ENCODE results near the gene RNF215. TPM values are rescaled to one million over a fixed set of nuclear protein-coding genes. Genes with fewer than 3 reads are reported as not detected.

The RNF215 gene
- total and polyA plus RNA-seq, 2 of the 13 experiments (the other 11 are each of a cell fraction or from before 2014, with no cell fraction given): 5.3 to 6.1 TPM

DNA sequence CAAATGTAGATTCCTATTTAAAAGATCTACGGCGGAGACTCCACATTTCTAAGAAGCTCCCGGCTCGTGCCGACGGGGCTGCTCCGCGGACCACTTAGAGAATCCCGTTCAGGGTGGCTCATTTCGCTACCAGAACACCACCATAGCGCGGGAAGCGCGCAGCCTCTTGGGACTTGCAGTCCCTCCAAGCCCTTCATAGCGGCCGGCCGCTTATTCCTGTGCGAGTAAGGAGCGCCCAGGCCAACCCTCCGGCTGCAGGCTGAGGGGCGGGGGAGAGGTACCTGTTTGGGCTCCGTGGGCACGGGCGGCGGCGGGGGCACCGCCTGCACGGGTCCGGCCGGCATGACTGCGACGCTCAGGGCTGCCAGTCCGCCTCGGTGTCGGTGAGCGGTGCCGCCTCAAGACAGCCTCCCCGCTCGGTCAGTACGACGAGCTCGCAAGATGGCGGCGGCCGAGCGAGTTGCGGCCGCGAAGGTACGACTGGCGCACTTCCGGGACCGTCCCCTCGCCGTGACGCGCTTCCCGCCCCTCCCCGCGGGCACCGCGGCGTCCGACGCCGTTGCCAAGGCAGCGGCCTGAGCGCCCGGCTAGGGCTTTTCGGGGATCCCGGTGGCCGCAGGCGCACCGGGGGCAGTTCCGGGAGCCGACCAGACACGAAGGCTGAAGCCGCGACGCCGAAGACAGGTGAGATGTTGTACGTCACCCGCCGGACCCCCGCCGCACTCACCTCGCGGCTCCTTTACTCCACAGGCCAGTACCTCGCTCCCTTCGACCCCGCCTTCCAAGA is 30.6 kb downstream of the RNF215 start, which contains the start of the genes CCDC157 and SF3A1 (continued):
- TF ChIP-seq, protein P1, sequence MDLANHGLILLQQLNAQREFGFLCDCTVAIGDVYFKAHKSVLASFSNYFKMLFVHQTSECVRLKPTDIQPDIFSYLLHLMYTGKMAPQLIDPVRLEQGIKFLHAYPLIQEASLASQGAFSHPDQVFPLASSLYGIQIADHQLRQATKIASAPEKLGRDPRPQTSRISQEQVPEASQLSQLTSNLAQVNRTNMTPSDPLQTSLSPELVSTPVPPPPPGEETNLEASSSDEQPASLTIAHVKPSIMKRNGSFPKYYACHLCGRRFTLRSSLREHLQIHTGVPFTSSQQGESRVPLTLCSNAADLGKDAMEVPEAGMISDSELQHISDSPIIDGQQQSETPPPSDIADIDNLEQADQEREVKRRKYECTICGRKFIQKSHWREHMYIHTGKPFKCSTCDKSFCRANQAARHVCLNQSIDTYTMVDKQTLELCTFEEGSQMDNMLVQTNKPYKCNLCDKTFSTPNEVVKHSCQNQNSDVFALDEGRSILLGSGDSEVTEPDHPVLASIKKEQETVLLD (CRISPR knock-in tag; IDR thresholded peaks at IDR 0.05; ENCODE audit: low read depth): no peak
- TF ChIP-seq EED (CRISPR knock-in tag; IDR thresholded peaks at IDR 0.05) (0 out of 2 replicates have a peak, but pooled peaks have one; percentile 56), MBD4 (IDR thresholded peaks at IDR 0.05; ENCODE audit: borderline replicate concordance, low read length) (no peak), ZKSCAN5 (CRISPR knock-in tag; IDR thresholded peaks at IDR 0.05) (no peak), SMAD3 (CRISPR knock-in tag; IDR thresholded peaks at IDR 0.05) (peak; percentile 77; the same call in 1 of the 2 replicates), GATAD2A (CRISPR knock-in tag; IDR thresholded peaks at IDR 0.05) (no peak), ZBTB8A (CRISPR knock-in tag; IDR thresholded peaks at IDR 0.05; ENCODE audit: borderline replicate concordance, low read depth) (no peak), RFX3 (CRISPR knock-in tag; IDR thresholded peaks at IDR 0.05) (peak; percentile 95), STAT5B (CRISPR knock-in tag; IDR thresholded peaks at IDR 0.05) (0 out of 2 replicates have a peak, but pooled peaks have one; percentile 33), ZSCAN29 (CRISPR knock-in tag; conservative IDR thresholded peaks at IDR 0.05) (no peak), ZNF432 (CRISPR knock-in tag; IDR thresholded peaks at IDR 0.05; ENCODE audit: borderline replicate concordance) (no peak), ZNF572 (CRISPR knock-in tag; IDR thresholded peaks at IDR 0.05) (no peak), CHCHD3 (CRISPR knock-in tag; IDR thresholded peaks at IDR 0.05) (peak; percentile 92), TBX2 (CRISPR knock-in tag; IDR thresholded peaks at IDR 0.05; ENCODE audit: borderline replicate concordance) (peak; percentile 82), SMC3 (IDR thresholded peaks at IDR 0.05; ENCODE audit: low read length) (no peak)
- TF ChIP-seq, protein P2, sequence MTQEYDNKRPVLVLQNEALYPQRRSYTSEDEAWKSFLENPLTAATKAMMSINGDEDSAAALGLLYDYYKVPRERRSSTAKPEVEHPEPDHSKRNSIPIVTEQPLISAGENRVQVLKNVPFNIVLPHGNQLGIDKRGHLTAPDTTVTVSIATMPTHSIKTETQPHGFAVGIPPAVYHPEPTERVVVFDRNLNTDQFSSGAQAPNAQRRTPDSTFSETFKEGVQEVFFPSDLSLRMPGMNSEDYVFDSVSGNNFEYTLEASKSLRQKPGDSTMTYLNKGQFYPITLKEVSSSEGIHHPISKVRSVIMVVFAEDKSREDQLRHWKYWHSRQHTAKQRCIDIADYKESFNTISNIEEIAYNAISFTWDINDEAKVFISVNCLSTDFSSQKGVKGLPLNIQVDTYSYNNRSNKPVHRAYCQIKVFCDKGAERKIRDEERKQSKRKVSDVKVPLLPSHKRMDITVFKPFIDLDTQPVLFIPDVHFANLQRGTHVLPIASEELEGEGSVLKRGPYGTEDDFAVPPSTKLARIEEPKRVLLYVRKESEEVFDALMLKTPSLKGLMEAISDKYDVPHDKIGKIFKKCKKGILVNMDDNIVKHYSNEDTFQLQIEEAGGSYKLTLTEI (CRISPR knock-in tag; conservative IDR thresholded peaks at IDR 0.05): no peak
- TF ChIP-seq, protein P3, sequence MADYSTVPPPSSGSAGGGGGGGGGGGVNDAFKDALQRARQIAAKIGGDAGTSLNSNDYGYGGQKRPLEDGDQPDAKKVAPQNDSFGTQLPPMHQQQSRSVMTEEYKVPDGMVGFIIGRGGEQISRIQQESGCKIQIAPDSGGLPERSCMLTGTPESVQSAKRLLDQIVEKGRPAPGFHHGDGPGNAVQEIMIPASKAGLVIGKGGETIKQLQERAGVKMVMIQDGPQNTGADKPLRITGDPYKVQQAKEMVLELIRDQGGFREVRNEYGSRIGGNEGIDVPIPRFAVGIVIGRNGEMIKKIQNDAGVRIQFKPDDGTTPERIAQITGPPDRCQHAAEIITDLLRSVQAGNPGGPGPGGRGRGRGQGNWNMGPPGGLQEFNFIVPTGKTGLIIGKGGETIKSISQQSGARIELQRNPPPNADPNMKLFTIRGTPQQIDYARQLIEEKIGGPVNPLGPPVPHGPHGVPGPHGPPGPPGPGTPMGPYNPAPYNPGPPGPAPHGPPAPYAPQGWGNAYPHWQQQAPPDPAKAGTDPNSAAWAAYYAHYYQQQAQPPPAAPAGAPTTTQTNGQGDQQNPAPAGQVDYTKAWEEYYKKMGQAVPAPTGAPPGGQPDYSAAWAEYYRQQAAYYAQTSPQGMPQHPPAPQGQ (CRISPR knock-in tag; IDR thresholded peaks at IDR 0.05; ENCODE audit: borderline replicate concordance): no peak
- TF ChIP-seq, protein P4, sequence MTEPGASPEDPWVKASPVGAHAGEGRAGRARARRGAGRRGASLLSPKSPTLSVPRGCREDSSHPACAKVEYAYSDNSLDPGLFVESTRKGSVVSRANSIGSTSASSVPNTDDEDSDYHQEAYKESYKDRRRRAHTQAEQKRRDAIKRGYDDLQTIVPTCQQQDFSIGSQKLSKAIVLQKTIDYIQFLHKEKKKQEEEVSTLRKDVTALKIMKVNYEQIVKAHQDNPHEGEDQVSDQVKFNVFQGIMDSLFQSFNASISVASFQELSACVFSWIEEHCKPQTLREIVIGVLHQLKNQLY (CRISPR knock-in tag; IDR thresholded peaks at IDR 0.05): no peak
- TF ChIP-seq, protein P5, sequence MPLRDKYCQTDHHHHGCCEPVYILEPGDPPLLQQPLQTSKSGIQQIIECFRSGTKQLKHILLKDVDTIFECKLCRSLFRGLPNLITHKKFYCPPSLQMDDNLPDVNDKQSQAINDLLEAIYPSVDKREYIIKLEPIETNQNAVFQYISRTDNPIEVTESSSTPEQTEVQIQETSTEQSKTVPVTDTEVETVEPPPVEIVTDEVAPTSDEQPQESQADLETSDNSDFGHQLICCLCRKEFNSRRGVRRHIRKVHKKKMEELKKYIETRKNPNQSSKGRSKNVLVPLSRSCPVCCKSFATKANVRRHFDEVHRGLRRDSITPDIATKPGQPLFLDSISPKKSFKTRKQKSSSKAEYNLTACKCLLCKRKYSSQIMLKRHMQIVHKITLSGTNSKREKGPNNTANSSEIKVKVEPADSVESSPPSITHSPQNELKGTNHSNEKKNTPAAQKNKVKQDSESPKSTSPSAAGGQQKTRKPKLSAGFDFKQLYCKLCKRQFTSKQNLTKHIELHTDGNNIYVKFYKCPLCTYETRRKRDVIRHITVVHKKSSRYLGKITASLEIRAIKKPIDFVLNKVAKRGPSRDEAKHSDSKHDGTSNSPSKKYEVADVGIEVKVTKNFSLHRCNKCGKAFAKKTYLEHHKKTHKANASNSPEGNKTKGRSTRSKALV (CRISPR knock-in tag; IDR thresholded peaks at IDR 0.05): peak; percentile 81
- TF ChIP-seq, protein P6, sequence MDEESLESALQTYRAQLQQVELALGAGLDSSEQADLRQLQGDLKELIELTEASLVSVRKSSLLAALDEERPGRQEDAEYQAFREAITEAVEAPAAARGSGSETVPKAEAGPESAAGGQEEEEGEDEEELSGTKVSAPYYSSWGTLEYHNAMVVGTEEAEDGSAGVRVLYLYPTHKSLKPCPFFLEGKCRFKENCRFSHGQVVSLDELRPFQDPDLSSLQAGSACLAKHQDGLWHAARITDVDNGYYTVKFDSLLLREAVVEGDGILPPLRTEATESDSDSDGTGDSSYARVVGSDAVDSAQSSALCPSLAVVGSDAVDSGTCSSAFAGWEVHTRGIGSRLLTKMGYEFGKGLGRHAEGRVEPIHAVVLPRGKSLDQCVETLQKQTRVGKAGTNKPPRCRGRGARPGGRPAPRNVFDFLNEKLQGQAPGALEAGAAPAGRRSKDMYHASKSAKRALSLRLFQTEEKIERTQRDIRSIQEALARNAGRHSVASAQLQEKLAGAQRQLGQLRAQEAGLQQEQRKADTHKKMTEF (CRISPR knock-in tag; IDR thresholded peaks at IDR 0.05): peak; percentile 93
